ENCODE data around the gene DGLUCY. TPM values are rescaled to one million over a fixed set of nuclear protein-coding genes. Genes with fewer than 3 reads are reported as not detected.

DGLUCY gene
- total and polyA plus RNA-seq, 2 of the 8 experiments (the other 6 are each of a cell fraction or from before 2014, with no cell fraction given) = 24.9 to 31.8 TPM

GRCh38 chr14:91180611-91181010, 66.7 kb downstream of the DGLUCY start (continued):
- TF ChIP-seq CHD7 (IDR thresholded peaks at IDR 0.05; ENCODE audit: insufficient replicate concordance, low read length) (no peak), EGR1 (IDR thresholded peaks at IDR 0.05; ENCODE audit: borderline replicate concordance, low read depth, low read length) (no peak), ASH2L (IDR thresholded peaks at IDR 0.05; ENCODE audit: low read length) (no peak), SP4 (IDR thresholded peaks at IDR 0.05; ENCODE audit: low read length) (no peak), NANOG (IDR thresholded peaks at IDR 0.05; ENCODE audit: insufficient read depth, low read depth, low read length, poor library complexity, severe bottlenecking) (no peak), FOSL1 (IDR thresholded peaks at IDR 0.05; ENCODE audit: insufficient read depth, low read depth, low read length) (no peak)
